GM20000 (cell line): ENCODE results near the gene PPP2R5C.
"Not testable (repeated sequence)": the region's sequence is repeated elsewhere in the genome, so short reads cannot be mapped to it uniquely, and the experiment has no call there.

ENCODE experiments used
- DNase-seq: peaks from one replicate; pipeline ENCODE4 v3.0.0; 2012; ENCODE audit warnings: low spot score
- TF ChIP-seq, protein P1 (sequence below): IDR thresholded peaks from 2 replicates; pipeline ENCODE4 v1.5.1; 2012; ENCODE audit warnings: mild to moderate bottlenecking, control low read depth; ENCODE audit errors: extremely low read depth, missing control alignments

The PPP2R5C gene

DNA sequence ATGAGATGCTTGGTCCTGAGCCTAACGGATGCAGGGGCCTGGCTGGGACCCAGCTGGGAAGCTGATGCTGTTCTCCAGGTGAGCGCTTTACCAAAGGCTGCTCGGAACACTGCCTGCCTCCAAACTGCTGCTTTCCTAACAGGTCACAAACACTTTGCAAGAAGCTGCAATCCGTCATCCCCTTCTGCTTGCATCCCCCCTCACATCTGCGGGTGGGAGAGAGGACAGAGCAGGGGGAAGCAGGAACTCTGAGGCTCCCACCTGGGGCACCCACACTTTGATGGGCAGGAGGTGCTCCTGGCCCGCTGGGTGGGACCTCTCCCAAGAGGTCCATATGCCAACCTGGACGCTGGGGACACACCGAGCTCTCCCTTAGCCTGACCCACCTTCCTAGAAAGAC is 24.9 kb upstream of the PPP2R5C start:
- TF ChIP-seq, protein P1, sequence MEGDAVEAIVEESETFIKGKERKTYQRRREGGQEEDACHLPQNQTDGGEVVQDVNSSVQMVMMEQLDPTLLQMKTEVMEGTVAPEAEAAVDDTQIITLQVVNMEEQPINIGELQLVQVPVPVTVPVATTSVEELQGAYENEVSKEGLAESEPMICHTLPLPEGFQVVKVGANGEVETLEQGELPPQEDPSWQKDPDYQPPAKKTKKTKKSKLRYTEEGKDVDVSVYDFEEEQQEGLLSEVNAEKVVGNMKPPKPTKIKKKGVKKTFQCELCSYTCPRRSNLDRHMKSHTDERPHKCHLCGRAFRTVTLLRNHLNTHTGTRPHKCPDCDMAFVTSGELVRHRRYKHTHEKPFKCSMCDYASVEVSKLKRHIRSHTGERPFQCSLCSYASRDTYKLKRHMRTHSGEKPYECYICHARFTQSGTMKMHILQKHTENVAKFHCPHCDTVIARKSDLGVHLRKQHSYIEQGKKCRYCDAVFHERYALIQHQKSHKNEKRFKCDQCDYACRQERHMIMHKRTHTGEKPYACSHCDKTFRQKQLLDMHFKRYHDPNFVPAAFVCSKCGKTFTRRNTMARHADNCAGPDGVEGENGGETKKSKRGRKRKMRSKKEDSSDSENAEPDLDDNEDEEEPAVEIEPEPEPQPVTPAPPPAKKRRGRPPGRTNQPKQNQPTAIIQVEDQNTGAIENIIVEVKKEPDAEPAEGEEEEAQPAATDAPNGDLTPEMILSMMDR = no peak

GRCh38 chr14:101737414-101738339 is 23.8 kb upstream of the PPP2R5C start:
- TF ChIP-seq, protein P1 = peak; percentile 33
- DNase-seq = peak; percentile 23

More for the DNA sequence above, 24.9 kb upstream of the PPP2R5C start:
- DNase-seq = no peak

GRCh38 chr14:101738703-101739320 is 22.7 kb upstream of the PPP2R5C start:
- TF ChIP-seq, protein P1 = no peak
- no peak for DNase-seq

DNA sequence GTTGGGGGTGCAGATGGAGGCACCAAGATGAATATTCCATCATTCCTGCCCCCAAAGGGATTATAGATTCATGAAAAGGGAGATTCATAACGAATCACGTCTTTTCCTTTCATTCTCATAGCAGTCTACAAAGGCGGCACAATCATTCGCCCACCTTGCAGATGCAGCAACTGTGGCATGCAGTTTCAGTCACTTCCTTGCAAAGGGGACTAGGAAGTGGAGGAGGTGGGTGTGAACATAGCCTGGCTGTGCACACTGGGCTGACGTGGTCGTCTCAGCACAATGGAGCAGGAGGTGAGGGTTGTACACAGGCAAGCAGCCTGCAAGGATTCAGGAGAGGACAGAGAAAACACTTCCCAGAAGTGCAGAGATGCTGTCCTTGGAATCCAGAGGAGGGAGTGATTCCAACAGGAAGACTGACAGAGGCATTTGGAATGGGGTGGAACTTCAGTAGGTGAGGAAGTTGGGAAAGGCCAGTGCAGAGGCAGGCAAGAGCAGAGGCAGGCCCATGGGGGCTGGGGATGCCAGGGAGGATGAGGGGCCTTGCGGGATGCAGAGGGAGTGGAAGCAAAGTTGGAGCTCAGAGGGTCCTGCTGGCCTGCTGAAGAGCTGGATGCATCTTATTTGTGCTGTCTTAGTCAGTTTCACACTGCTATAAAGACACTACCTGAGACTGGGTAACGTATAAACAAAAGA is 21.9 kb upstream of the PPP2R5C start:
- TF ChIP-seq, protein P1 = no peak
- no peak for DNase-seq

GRCh38 chr14:101740981-101741380 is 20.5 kb upstream of the PPP2R5C start:
- TF ChIP-seq, protein P1 = no peak
- no peak for DNase-seq

DNA sequence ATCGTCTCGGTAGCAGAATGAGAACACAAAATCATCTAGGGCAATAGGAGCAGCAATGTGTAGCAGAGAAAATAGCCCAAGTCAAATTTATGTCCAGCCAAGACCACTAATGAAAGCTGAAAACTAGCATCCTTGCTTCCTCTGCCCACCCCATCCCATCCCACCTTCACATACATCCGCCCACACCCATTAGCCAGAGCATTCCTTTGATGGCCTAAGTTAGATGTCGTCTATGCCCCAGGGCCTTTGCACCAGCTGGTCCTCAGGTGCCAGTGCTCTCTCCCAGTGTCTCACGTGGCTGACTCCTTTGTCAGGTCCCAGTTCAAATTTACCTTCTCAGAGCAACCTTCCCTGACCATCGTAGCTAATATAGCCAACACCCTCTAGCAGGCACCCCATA is 17.8 kb upstream of the PPP2R5C start:
- DNase-seq = no peak
- TF ChIP-seq, protein P1 = no peak

DNA sequence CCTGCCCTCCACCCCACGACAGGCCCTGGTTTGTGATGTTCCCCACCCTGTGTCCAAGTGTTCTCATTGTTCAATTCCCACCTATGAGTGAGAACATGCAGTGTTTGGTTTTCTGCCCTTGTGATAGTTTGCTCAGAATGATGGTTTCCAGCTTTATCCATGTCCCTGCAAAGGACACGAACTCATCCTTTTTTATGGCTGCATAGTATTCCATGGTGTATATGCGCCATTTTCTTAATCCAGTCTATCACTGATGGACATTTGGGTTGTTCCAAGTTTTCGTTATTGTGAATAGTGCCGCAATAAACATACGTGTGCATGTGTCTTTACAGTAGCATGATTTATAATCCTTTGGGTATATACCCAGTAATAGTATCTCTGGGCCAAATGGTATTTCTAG is 17.1 kb upstream of the PPP2R5C start:
- DNase-seq = not testable (repeated sequence)

DNA sequence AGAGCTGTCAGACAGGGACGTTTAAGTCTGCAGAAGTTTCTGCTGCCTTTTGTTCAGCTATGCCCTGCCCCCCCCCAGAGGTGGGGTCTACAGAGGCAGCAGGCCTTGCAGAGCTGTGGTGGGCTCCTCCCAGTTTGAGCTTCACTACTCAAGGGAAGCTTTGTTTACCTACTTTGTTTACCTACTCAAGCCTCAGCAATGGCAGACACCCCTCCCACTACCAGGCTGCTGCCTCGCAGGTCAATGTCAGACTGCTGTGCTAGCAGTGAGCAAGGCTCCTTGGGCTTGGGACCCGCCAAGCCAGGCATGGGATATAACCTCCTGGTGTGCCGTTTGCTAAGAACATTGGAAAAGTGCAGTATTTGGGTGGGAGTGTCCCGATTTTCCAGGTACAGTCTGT is 11.8 kb upstream of the PPP2R5C start:
- DNase-seq = not testable (repeated sequence)
